RPMI7951 (cell line): Measurements from ENCODE around the gene UCN2. TPM values are rescaled to one million over a fixed set of nuclear protein-coding genes. Genes with fewer than 3 reads are reported as not detected.
"Not testable (repeated sequence)": the region's sequence is repeated elsewhere in the genome, so short reads cannot be mapped to it uniquely, and the experiment has no call there.

Experiments
- DNase-seq: peaks from one replicate; pipeline ENCODE4 v3.0.0-alpha.2; 2012; ENCODE audit warnings: low read depth
- total RNA-seq: library from RNA; depleted of rRNA; stranded (reverse); fragments of >200 nt; shearing (Covaris generic); gene quantifications from 2 replicates; pipeline ENCODE4 v1.2.3, GENCODE V29; 2014; rRNA removed

UCN2 gene
- total RNA-seq, 1 experiment from 2014 or later = 4.3 TPM

DNA sequence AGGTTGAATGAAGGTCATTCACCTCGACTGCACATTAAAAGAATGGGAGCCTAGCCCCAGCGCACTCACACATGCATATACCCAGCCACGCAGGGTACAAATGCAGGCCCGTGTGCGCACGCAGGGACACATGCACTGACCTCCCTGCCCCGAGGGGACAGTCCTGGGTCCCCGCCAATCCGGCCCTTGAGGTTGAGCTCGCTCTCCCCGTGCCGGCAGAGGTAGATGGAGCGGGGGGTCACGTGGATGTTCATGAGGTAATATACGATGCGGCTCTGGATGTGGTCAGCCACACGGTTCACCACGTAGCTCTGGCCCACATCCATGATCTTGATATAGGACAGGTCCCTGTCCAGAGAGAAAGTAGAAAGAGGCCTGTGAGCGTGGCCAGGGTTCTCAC is 27.5 kb downstream of the UCN2 start:
- no peak for DNase-seq

DNA sequence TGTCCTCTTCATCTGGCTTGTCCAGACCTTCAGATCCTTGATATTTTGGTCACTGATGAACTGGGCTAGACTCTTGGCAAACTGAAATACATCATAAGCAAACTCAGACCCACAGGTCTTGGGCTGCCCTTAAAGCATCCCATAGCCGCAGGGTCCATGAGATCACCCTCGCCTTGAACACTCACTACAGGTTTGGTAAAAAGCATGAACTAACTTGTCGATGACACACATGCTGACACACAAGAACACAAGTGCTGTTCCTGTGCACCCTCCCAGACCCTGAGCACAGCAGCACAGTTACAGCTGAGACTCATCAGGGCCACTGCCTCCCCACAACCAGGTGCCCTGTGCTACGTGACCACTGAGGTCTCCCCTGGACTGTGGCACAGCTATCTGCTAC is 28.0 kb downstream of the UCN2 start:
- no peak for DNase-seq

DNA sequence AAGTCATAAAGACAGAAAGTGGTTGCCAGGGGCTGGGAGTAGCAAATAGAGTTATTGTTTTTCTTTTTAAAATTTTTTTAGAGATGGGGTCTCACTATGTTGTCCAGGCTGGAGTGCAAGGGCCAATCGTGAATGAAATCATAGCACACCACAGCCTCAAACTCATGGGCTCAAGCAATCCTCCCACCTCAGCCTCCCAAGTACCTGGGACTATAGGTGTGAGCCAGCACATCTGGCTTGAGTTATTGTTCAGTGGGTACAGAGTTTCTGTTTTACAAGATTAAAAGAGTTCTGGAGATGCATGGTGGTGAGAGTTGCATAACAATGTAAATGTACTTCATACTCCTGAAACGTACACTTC is 30.6 kb downstream of the UCN2 start:
- DNase-seq = no peak

GRCh38 chr3:48532271-48532976 is 31.2 kb downstream of the UCN2 start:
- DNase-seq = no peak

- DNase-seq = not testable (repeated sequence)
These were observed 32.9 kb downstream of the UCN2 start for GRCh38 chr3:48530701-48531100.

DNA sequence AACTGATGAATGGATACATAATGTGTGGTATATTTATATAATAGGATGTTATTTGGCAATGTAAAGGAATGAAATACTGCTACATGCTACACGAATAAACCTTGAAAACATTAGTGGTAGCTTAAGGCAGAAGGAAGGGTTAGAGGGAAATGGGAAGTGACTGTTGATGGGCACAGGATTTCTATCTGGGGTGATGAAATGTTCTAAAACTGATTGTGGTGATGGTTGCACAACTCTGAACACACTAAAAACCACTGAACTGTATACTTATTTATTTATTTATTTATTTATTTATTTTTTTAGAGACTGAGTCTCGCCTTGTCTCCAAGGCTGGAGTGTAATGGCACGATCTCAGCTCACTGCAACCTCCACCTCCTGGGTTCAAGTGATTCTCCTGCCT is 34.8 kb downstream of the UCN2 start:
- DNase-seq = no peak

GRCh38 chr3:48528048-48528447 is 35.5 kb downstream of the UCN2 start:
- no peak for DNase-seq

DNA sequence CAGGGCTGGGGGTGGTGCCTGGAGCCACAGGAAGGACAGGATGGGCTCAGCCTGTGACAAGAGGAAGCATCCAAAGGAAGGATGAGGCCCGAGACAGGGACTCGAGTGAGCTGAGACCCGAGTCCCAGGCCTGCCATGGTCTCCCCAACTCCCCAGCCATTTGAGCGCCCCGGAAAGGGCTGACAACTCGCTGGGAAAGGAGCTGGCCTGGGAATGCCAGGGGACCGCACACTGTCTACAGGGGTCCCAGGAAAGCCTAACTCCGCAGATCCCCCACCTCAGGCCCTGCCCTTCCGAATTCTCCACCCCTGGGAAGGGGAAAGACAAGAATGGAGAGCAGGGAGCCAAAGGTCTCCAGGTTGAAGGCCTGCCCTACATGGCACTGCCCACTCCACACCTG is 38.6 kb downstream of the UCN2 start:
- DNase-seq = no peak

- no peak for DNase-seq
These were observed 41.9 kb downstream of the UCN2 start for GRCh38 chr3:48521635-48522034.

GRCh38 chr3:48519277-48519643 is 44.3 kb downstream of the UCN2 start:
- DNase-seq = no peak

DNA sequence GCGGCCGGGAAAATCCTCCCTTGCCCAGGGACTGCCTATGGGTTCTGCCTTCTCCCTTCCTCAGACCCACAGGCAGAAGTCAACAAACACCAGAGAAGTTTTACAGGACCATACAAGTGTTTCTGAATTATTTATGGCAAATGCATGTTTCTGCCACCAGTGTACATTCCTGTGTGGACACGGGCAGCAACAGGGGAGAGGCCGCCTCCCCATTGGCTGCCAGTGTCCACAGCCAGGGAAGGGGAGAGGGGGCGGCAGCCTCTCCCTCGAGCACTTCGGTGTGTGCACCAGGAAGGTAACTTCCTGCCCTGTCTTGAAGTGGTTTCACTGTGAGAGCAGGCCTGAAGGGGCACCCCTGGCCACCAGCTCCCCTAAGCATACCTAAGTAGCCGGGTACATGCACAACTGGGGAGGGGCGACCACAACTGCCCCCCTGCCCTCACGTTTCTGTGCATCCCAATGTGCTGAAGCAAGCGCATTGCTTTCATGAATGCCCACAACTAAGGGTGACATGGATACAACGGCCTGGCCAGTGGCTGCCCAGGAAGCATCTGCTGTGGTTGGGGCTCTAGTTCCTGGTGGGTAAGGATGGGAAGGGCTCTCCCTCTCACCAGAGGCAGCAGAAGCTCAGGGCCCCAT is 44.8 kb downstream of the UCN2 start:
- DNase-seq = no peak

DNA sequence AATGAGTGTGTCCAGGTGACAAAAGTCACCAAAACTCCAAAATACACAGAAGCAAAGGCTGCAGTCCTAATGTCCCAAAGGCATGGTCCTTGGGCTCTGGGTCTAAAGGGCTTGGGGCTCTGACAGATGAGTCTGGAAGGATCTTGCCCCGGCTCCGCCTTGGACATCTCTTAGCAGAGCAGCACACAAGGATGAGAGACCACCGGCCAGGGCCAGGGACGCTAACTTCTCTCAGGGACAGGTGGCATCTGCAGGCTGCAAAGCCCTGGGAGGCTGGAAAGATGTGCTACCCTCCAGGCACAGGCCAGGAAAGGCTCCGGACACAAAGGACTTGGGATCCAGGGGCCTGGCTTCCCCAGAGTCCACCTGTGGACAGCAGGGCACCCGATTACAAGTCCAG is 45.5 kb downstream of the UCN2 start:
- no peak for DNase-seq

- no peak for DNase-seq
These were observed 47.0 kb downstream of the UCN2 start for GRCh38 chr3:48516571-48516970.

DNA sequence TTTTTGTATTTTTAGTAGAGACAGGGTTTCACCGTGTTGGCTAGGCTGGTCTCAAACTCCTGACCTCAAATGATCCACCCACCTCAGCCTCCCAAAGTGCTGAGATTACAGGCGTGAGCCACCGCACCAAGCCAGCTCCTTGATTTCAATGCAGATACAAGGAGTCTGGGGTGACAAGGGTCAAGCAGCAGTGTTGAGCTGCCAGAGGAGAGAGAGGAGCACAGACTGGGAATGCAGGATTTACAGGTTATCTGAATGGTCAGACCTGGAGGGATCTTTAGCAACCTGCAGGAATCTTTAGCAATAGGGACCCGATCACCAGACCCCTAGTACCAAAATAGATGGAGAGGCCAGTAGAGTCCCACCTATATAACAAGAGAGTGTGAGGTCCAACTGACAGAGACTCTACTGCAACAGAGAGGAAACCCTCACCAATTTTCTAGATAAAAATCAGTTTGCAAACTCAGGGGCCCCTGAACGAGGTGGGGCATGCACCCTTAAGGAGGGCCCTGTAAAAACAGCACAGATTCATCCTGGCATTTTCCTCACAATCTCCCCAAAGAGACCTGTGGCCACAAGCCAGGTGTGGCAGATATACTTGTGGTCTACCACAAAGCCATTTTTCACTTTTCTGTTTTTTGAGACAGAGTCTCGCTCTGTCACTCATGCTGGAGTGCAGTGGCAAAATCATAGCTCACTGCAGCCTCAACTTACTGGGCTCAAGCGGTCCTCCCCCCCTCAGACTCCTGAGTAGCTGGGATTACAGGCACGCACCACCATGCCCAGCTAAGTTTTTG is 49.0 kb downstream of the UCN2 start:
- DNase-seq = no peak

Other genes with a start within 250 kb of the UCN2 start
- gene SPINK8, start 230.1 kb downstream of the UCN2 start, total RNA-seq = not detected in 2 replicates
- not detected in 2 replicates for gene FBXW12, start 191.6 kb downstream of the UCN2 start, total RNA-seq
- 4.7 and 14.2 TPM in 2 replicates for gene PLXNB1, start 133.7 kb downstream of the UCN2 start, total RNA-seq
- 18.1 and 21.6 TPM in 2 replicates for gene CCDC51, start 123.7 kb downstream of the UCN2 start, total RNA-seq
- gene TMA7, start 123.5 kb downstream of the UCN2 start, total RNA-seq = 726 and 838 TPM in 2 replicates
- gene ATRIP, start 117.0 kb downstream of the UCN2 start, total RNA-seq = 10.7 and 14.3 TPM in 2 replicates
- 206 and 217 TPM in 2 replicates for gene SHISA5, start 59.6 kb downstream of the UCN2 start, total RNA-seq
- 41.2 and 56.9 TPM in 2 replicates for gene PFKFB4, start 7.0 kb downstream of the UCN2 start, total RNA-seq
- 110 and 141 TPM in 2 replicates for gene COL7A1, start 31.5 kb upstream of the UCN2 start, total RNA-seq
- 393 and 540 TPM in 2 replicates for gene UQCRC1, start 45.9 kb upstream of the UCN2 start, total RNA-seq
- not detected in 2 replicates for gene TMEM89, start 58.0 kb upstream of the UCN2 start, total RNA-seq
- gene SLC26A6, start 71.7 kb upstream of the UCN2 start, total RNA-seq = 32.3 and 35.1 TPM in 2 replicates
- 0.98 and 1.1 TPM in 2 replicates for gene CELSR3, start 99.1 kb upstream of the UCN2 start, total RNA-seq
- gene NCKIPSD, start 122.1 kb upstream of the UCN2 start, total RNA-seq = 25.7 and 29.6 TPM in 2 replicates
- gene IP6K2, start 153.4 kb upstream of the UCN2 start, total RNA-seq = 66.2 and 72.0 TPM in 2 replicates